WTC11 (cell line): ENCODE measurements around the gene FANK1. TPM values are rescaled to one million over a fixed set of nuclear protein-coding genes. Genes with fewer than 3 reads are reported as not detected.

Source experiments
- ATAC-seq: fragments of 200-7000 bp; cut with Tn5 transposase; 2 replicates; pipeline ENCODE4 v1.10.0; 2021; ENCODE audit warnings: mild to moderate bottlenecking, moderate library complexity
- CTCF ChIA-PET: fragments of 300-600 bp; sonication (Branson Sonifier 250); formaldehyde crosslinking; loops from one replicate; lab custom pipeline; 2021; ENCODE audit warnings: antibody characterized with exemption; lab: Charles Lee
- POLR2A ChIA-PET: fragments of 350-600 bp; sonication (Branson Sonifier 250); formaldehyde crosslinking; loops from one replicate; lab custom pipeline; 2021; ENCODE audit warnings: antibody characterized with exemption; lab: Charles Lee
- DNase-seq: peaks from one replicate; pipeline ENCODE4 v3.0.0; 2021; ENCODE audit warnings: low spot score
- H3K27ac Mint-ChIP-seq: 2 replicates; pipeline ENCODE4 v1.8.0; 2021; ENCODE audit warnings: mixed read lengths
- H3K27me3 Mint-ChIP-seq: 2 replicates; pipeline ENCODE4 v1.8.0; 2021; ENCODE audit warnings: low read depth, mild to moderate bottlenecking, moderate library complexity, mixed read lengths
- H3K36me3 Mint-ChIP-seq: 2 replicates; pipeline ENCODE4 v1.8.0; 2021; ENCODE audit warnings: mixed read lengths
- H3K4me1 Mint-ChIP-seq: 2 replicates; pipeline ENCODE4 v1.8.0; 2022; ENCODE audit warnings: mixed read lengths
- H3K4me3 Mint-ChIP-seq: 2 replicates; pipeline ENCODE4 v1.8.0; 2021; ENCODE audit warnings: mild to moderate bottlenecking, moderate library complexity, mixed read lengths
- H3K9me3 Mint-ChIP-seq: 2 replicates; pipeline ENCODE4 v1.8.0; 2021; ENCODE audit warnings: mixed read lengths
- ATF1 ChIP-seq: sonication (generic); formaldehyde crosslinking; IDR thresholded peaks from 2 replicates; pipeline ENCODE4 v1.8.1; 2023; ENCODE audit warnings: mild to moderate bottlenecking, moderate library complexity, missing genetic modification reagents
- CREM ChIP-seq: sonication (generic); formaldehyde crosslinking; IDR thresholded peaks from 2 replicates; pipeline ENCODE4 v1.8.1; 2022; ENCODE audit warnings: mild to moderate bottlenecking, missing genetic modification reagents, moderate library complexity
- FOXJ3 ChIP-seq: sonication (generic); formaldehyde crosslinking; IDR thresholded peaks from 2 replicates; pipeline ENCODE4 v1.9.0; 2021; ENCODE audit warnings: missing genetic modification reagents, mild to moderate bottlenecking, borderline replicate concordance
- FOXP1 ChIP-seq: sonication (generic); formaldehyde crosslinking; IDR thresholded peaks from 2 replicates; pipeline ENCODE4 v1.8.0; 2022; ENCODE audit warnings: missing genetic modification reagents, mild to moderate bottlenecking, moderate library complexity, borderline replicate concordance
- GABPB1 ChIP-seq: sonication (generic); formaldehyde crosslinking; IDR thresholded peaks from 2 replicates; pipeline ENCODE4 v1.8.1; 2023; ENCODE audit warnings: mild to moderate bottlenecking, missing genetic modification reagents
- JAZF1 ChIP-seq: fragments of 250-450 bp; sonication (Bioruptor Pico); IDR thresholded peaks from 2 replicates; pipeline ENCODE4 v1.9.0; 2021; ENCODE audit warnings: moderate library complexity, mild to moderate bottlenecking, inconsistent platforms
- JUN ChIP-seq: sonication (generic); formaldehyde crosslinking; IDR thresholded peaks from 2 replicates; pipeline ENCODE4 v1.8.0; 2023; ENCODE audit warnings: mild to moderate bottlenecking, missing genetic modification reagents
- KAT7 ChIP-seq: sonication (generic); formaldehyde crosslinking; IDR thresholded peaks from 2 replicates; pipeline ENCODE4 v1.8.1; 2023; ENCODE audit warnings: missing genetic modification reagents, mild to moderate bottlenecking, borderline replicate concordance
- MXD4 ChIP-seq: fragments of 250-450 bp; sonication (Bioruptor Pico); IDR thresholded peaks from 2 replicates; pipeline ENCODE4 v1.8.0; 2021; ENCODE audit warnings: mild to moderate bottlenecking, moderate library complexity, borderline replicate concordance
- MYBL2 ChIP-seq: sonication (generic); formaldehyde crosslinking; IDR thresholded peaks from 2 replicates; pipeline ENCODE4 v1.8.1; 2023; ENCODE audit warnings: mild to moderate bottlenecking, moderate library complexity, missing genetic modification reagents
- NFYB ChIP-seq: sonication (generic); formaldehyde crosslinking; conservative IDR thresholded peaks from 2 replicates; pipeline ENCODE4 v1.8.0; 2022; ENCODE audit warnings: low read depth, missing genetic modification reagents
- NR1H2 ChIP-seq: sonication (generic); formaldehyde crosslinking; IDR thresholded peaks from 2 replicates; pipeline ENCODE4 v1.9.0; 2021; ENCODE audit warnings: mild to moderate bottlenecking, moderate library complexity, missing genetic modification reagents
- RORB ChIP-seq: fragments of 250-450 bp; sonication (Bioruptor Pico); IDR thresholded peaks from 2 replicates; pipeline ENCODE4 v1.9.0; 2021; ENCODE audit warnings: mild to moderate bottlenecking
- SMAD3 ChIP-seq: sonication (generic); formaldehyde crosslinking; IDR thresholded peaks from 2 replicates; pipeline ENCODE4 v1.8.0; 2022; ENCODE audit warnings: missing genetic modification reagents, mild to moderate bottlenecking, borderline replicate concordance
- SMAD4 ChIP-seq: sonication (generic); formaldehyde crosslinking; IDR thresholded peaks from 2 replicates; pipeline ENCODE4 v1.8.0; 2022; ENCODE audit warnings: mild to moderate bottlenecking, missing genetic modification reagents
- TCF7 ChIP-seq: sonication (generic); formaldehyde crosslinking; IDR thresholded peaks from 2 replicates; pipeline ENCODE4 v1.8.0; 2022; ENCODE audit warnings: mild to moderate bottlenecking, low read depth, missing genetic modification reagents, moderate library complexity
- ZBTB21 ChIP-seq: sonication (generic); formaldehyde crosslinking; IDR thresholded peaks from 2 replicates; pipeline ENCODE4 v1.8.1; 2023; ENCODE audit warnings: mild to moderate bottlenecking, missing genetic modification reagents, borderline replicate concordance
- ZNF232 ChIP-seq: sonication (generic); formaldehyde crosslinking; IDR thresholded peaks from 2 replicates; pipeline ENCODE4 v1.8.0; 2022; ENCODE audit warnings: mild to moderate bottlenecking, missing genetic modification reagents
- total RNA-seq: library from RNA; stranded (reverse); gene quantifications from 3 replicates; pipeline ENCODE4 v1.2.3, GENCODE V29; 2021
- TF ChIP-seq, protein P1 (sequence below): sonication (generic); formaldehyde crosslinking; IDR thresholded peaks from 2 replicates; pipeline ENCODE4 v1.8.1; 2023; ENCODE audit warnings: mild to moderate bottlenecking, missing genetic modification reagents, borderline replicate concordance
- TF ChIP-seq, protein P2 (sequence below): sonication (generic); formaldehyde crosslinking; IDR thresholded peaks from 2 replicates; pipeline ENCODE4 v1.8.1; 2023; ENCODE audit warnings: mild to moderate bottlenecking, missing genetic modification reagents
- TF ChIP-seq, protein P3 (sequence below): sonication (generic); formaldehyde crosslinking; conservative IDR thresholded peaks from 2 replicates; pipeline ENCODE4 v1.8.1; 2023; ENCODE audit warnings: mild to moderate bottlenecking, low read depth, missing genetic modification reagents, moderate library complexity
- TF ChIP-seq, protein P4 (sequence below): sonication (generic); formaldehyde crosslinking; IDR thresholded peaks from 2 replicates; pipeline ENCODE4 v1.8.0; 2022; ENCODE audit warnings: mild to moderate bottlenecking, missing genetic modification reagents
- TF ChIP-seq, protein P5 (sequence below): fragments of 250-450 bp; sonication (Bioruptor Pico); IDR thresholded peaks from 2 replicates; pipeline ENCODE4 v1.9.0; 2021; ENCODE audit warnings: moderate library complexity, mild to moderate bottlenecking, inconsistent platforms, borderline replicate concordance

Gene FANK1
- total RNA-seq, 1 experiment from 2014 or later = 3.4 TPM

DNA sequence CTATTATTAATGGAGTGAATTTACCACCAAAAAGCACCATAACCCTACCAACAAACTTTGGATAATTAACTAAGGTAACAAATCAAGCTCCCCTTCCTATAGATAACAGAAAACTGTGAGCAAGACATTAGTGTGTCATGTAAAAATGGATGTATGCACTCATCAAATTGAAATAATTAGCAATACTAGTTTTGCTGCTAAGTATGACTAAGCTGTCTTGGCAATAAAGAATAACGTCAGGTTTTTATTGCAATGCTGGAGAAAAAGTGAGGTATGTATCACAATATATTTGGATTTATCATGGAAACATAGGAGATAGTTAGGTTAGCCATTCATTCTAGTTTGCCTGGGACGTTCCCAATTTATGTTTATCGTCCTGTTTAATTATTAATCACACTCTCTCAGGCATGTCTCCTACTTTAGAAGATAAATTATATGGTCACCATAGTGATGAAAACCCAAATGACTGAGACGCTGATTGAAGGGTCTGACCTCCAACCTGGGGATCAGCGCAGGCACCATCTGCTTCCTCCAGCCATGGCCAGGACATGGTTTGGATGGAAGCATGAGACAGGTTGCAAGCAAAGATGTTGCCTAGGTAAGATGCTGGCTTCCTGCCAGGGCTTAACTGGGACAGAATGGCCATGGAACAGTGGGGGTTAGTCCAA is 125.6 kb downstream of the FANK1 start (continued):
- TF ChIP-seq, protein P1, sequence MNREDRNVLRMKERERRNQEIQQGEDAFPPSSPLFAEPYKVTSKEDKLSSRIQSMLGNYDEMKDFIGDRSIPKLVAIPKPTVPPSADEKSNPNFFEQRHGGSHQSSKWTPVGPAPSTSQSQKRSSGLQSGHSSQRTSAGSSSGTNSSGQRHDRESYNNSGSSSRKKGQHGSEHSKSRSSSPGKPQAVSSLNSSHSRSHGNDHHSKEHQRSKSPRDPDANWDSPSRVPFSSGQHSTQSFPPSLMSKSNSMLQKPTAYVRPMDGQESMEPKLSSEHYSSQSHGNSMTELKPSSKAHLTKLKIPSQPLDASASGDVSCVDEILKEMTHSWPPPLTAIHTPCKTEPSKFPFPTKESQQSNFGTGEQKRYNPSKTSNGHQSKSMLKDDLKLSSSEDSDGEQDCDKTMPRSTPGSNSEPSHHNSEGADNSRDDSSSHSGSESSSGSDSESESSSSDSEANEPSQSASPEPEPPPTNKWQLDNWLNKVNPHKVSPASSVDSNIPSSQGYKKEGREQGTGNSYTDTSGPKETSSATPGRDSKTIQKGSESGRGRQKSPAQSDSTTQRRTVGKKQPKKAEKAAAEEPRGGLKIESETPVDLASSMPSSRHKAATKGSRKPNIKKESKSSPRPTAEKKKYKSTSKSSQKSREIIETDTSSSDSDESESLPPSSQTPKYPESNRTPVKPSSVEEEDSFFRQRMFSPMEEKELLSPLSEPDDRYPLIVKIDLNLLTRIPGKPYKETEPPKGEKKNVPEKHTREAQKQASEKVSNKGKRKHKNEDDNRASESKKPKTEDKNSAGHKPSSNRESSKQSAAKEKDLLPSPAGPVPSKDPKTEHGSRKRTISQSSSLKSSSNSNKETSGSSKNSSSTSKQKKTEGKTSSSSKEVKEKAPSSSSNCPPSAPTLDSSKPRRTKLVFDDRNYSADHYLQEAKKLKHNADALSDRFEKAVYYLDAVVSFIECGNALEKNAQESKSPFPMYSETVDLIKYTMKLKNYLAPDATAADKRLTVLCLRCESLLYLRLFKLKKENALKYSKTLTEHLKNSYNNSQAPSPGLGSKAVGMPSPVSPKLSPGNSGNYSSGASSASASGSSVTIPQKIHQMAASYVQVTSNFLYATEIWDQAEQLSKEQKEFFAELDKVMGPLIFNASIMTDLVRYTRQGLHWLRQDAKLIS = no peak
- TF ChIP-seq SMAD3 (CRISPR knock-in tag) = no peak

DNA sequence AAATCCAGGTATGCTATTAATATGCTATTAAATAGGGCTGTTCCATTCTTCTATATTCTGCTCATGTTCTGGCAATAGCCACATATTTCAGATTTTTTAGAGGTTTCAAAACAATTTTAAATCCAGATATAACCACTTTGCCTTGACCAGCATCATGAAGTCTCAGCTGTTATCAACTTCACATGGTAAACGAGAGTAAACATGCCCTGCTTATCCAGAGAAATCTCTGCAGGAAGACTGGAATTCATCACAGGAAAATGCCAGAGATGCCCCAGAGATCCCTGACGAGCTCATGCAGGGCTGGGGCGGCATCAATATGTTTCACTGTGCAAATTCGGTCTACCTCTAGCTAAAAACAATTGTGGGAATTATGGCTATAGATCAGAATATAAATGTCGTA is 126.5 kb downstream of the FANK1 start:
- ATAC-seq = no peak
- Mint-ChIP-seq H3K4me1 (peaks cover 2% of the 10 kb centered on the region; the same call in 1 of the 2 replicates), H3K36me3 (no peaks in the 10 kb centered on the region), H3K27me3 (peaks cover 2% of the 10 kb centered on the region; the same call in 1 of the 2 replicates), H3K9me3 (peaks cover 17% of the 10 kb centered on the region), H3K27ac (no peak overlapping the region), H3K4me3 (no peak overlapping the region)
- DNase-seq = no peak
- ChIA-PET CTCF (no interaction called here), POLR2A (no interaction called here)
- TF ChIP-seq RORB (CRISPR knock-in tag) (no peak), KAT7 (CRISPR knock-in tag) (no peak), GABPB1 (CRISPR knock-in tag) (no peak), ZNF232 (CRISPR knock-in tag) (no peak), MYBL2 (CRISPR knock-in tag) (no peak), ATF1 (CRISPR knock-in tag) (no peak), JAZF1 (CRISPR knock-in tag) (no peak), SMAD4 (CRISPR knock-in tag) (no peak), TCF7 (CRISPR knock-in tag) (no peak), JUN (no peak)
- TF ChIP-seq, protein P2, sequence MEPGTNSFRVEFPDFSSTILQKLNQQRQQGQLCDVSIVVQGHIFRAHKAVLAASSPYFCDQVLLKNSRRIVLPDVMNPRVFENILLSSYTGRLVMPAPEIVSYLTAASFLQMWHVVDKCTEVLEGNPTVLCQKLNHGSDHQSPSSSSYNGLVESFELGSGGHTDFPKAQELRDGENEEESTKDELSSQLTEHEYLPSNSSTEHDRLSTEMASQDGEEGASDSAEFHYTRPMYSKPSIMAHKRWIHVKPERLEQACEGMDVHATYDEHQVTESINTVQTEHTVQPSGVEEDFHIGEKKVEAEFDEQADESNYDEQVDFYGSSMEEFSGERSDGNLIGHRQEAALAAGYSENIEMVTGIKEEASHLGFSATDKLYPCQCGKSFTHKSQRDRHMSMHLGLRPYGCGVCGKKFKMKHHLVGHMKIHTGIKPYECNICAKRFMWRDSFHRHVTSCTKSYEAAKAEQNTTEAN = no peak
- TF ChIP-seq, protein P3, sequence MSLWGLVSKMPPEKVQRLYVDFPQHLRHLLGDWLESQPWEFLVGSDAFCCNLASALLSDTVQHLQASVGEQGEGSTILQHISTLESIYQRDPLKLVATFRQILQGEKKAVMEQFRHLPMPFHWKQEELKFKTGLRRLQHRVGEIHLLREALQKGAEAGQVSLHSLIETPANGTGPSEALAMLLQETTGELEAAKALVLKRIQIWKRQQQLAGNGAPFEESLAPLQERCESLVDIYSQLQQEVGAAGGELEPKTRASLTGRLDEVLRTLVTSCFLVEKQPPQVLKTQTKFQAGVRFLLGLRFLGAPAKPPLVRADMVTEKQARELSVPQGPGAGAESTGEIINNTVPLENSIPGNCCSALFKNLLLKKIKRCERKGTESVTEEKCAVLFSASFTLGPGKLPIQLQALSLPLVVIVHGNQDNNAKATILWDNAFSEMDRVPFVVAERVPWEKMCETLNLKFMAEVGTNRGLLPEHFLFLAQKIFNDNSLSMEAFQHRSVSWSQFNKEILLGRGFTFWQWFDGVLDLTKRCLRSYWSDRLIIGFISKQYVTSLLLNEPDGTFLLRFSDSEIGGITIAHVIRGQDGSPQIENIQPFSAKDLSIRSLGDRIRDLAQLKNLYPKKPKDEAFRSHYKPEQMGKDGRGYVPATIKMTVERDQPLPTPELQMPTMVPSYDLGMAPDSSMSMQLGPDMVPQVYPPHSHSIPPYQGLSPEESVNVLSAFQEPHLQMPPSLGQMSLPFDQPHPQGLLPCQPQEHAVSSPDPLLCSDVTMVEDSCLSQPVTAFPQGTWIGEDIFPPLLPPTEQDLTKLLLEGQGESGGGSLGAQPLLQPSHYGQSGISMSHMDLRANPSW (CRISPR knock-in tag) = no peak

DNA sequence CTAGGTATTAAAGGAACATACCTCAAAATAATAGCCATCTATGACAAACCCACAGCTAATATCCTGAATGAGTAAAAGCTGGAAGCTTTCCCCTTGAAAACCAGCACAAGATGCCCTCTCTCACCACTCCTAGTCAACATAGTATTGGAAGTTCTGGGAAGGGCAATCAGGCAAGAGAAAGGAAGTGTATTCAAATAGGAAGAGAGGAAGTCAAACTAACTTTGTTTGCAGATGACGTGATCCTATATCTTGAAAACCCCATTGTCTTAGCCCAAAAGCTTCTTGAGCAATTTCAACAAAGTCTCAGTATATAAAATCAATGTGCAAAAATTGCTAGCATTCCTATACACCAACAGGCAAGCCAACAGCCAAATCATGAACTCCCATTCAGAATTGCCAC is 131.3 kb downstream of the FANK1 start:
- H3K4me3 Mint-ChIP-seq = no peak overlapping the region
- H3K4me1 Mint-ChIP-seq = no peaks in the 10 kb centered on the region
- peaks cover 5% of the 10 kb centered on the region; the same call in 1 of the 2 replicates for H3K36me3 Mint-ChIP-seq
- H3K27me3 Mint-ChIP-seq = peaks cover 2% of the 10 kb centered on the region; the same call in 1 of the 2 replicates
- DNase-seq (no peak), ATAC-seq (no peak)
- H3K27ac Mint-ChIP-seq = no peak overlapping the region
- H3K9me3 Mint-ChIP-seq = peaks cover 34% of the 10 kb centered on the region
- ChIA-PET CTCF (interaction anchor here (1.2 kb wide), 1 partner anchor 47 kb away, joined by 3 read pairs; no protein-coding TSS in a partner anchor), POLR2A (no interaction called here)
- TF ChIP-seq JAZF1 (CRISPR knock-in tag) = no peak
- no peak for TF ChIP-seq FOXP1
- no peak for TF ChIP-seq MYBL2 (CRISPR knock-in tag)
- TF ChIP-seq FOXJ3 (CRISPR knock-in tag) = no peak
- TF ChIP-seq NR1H2 (CRISPR knock-in tag) = no peak
- no peak for TF ChIP-seq ATF1 (CRISPR knock-in tag)
- TF ChIP-seq, protein P4, sequence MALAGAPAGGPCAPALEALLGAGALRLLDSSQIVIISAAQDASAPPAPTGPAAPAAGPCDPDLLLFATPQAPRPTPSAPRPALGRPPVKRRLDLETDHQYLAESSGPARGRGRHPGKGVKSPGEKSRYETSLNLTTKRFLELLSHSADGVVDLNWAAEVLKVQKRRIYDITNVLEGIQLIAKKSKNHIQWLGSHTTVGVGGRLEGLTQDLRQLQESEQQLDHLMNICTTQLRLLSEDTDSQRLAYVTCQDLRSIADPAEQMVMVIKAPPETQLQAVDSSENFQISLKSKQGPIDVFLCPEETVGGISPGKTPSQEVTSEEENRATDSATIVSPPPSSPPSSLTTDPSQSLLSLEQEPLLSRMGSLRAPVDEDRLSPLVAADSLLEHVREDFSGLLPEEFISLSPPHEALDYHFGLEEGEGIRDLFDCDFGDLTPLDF (CRISPR knock-in tag) = no peak
- no peak for TF ChIP-seq ZBTB21 (CRISPR knock-in tag)
- no peak for TF ChIP-seq MXD4
- TF ChIP-seq, protein P5, sequence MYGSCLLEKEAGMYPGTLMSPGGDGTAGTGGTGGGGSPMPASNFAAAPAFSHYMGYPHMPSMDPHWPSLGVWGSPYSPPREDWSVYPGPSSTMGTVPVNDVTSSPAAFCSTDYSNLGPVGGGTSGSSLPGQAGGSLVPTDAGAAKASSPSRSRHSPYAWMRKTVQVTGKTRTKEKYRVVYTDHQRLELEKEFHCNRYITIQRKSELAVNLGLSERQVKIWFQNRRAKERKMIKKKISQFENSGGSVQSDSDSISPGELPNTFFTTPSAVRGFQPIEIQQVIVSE (CRISPR knock-in tag) = no peak
- no peak for TF ChIP-seq CREM
- no peak for TF ChIP-seq NFYB (CRISPR knock-in tag)
